Activated CD8-positive, alpha-beta memory T cell treated with anti-CD3 and anti-CD28 coated beads, Interleukin-2, amount 50 U/mL, for 24 hours (primary cell): Measurements from ENCODE around the gene NAALADL1.
"Not testable (repeated sequence)": the region's sequence is repeated elsewhere in the genome, so short reads cannot be mapped to it uniquely, and the experiment has no call there.

Experiments
- DNase-seq: peaks from one replicate; pipeline ENCODE4 v3.0.0-alpha.2; 2020; ENCODE audit errors: extremely low read depth

The NAALADL1 gene

GRCh38 chr11:65047581-65048422 lies 10.6 kb downstream of the NAALADL1 start:
- no peak for DNase-seq

GRCh38 chr11:65045728-65046127 lies 12.6 kb downstream of the NAALADL1 start:
- DNase-seq, result no peak

GRCh38 chr11:65045061-65045460 lies 13.3 kb downstream of the NAALADL1 start:
- DNase-seq, result no peak

- DNase-seq, result no peak
Observed at GRCh38 chr11:65043881-65044501, 14.4 kb downstream of the NAALADL1 start.

GRCh38 chr11:65042891-65043290 lies 15.5 kb downstream of the NAALADL1 start:
- no peak for DNase-seq

- peak; percentile 68 for DNase-seq
Observed at GRCh38 chr11:65040847-65041622, 17.3 kb downstream of the NAALADL1 start, which contains the start of gene SAC3D1. Gene SAC3D1 (plus strand): TSS chr11:65041210. CDS start chr11:65041293, 83 bp downstream.

GRCh38 chr11:65040520-65040846 lies 17.9 kb downstream of the NAALADL1 start:
- DNase-seq, result no peak

GRCh38 chr11:65036931-65037330 lies 21.4 kb downstream of the NAALADL1 start:
- DNase-seq, result no peak

- no peak for DNase-seq
Observed at GRCh38 chr11:65035579-65035978, 22.8 kb downstream of the NAALADL1 start.

- DNase-seq, result no peak
Observed at GRCh38 chr11:65034423-65034822, 23.9 kb downstream of the NAALADL1 start.

GRCh38 chr11:65032216-65032615 lies 26.1 kb downstream of the NAALADL1 start:
- no peak for DNase-seq

GRCh38 chr11:65027213-65028067 lies 30.9 kb downstream of the NAALADL1 start, which contains the start of gene SNX15:
Gene SNX15 (plus strand): TSS chr11:65027439. CDS start chr11:65027538, 99 bp downstream.
- peak; percentile 77 for DNase-seq

- DNase-seq, result no peak
Observed at GRCh38 chr11:65026810-65027209, 31.5 kb downstream of the NAALADL1 start.

- not testable (repeated sequence) for DNase-seq
Observed at GRCh38 chr11:65023502-65023901, 34.9 kb downstream of the NAALADL1 start.

- DNase-seq, result no peak
Observed at GRCh38 chr11:65021509-65021908, 36.8 kb downstream of the NAALADL1 start.

- no peak for DNase-seq
Observed at GRCh38 chr11:65021003-65021402, 37.4 kb downstream of the NAALADL1 start.

- no peak for DNase-seq
Observed at GRCh38 chr11:65019824-65020223, 38.5 kb downstream of the NAALADL1 start.

GRCh38 chr11:65017937-65018336 lies 40.4 kb downstream of the NAALADL1 start:
- no peak for DNase-seq

GRCh38 chr11:65016705-65017104 lies 41.6 kb downstream of the NAALADL1 start:
- no peak for DNase-seq

- no peak for DNase-seq
Observed at GRCh38 chr11:65014726-65015227, 43.6 kb downstream of the NAALADL1 start.
